ENCODE results near the gene ZNF234.
"Not testable (repeated sequence)": the region's sequence is repeated elsewhere in the genome, so short reads cannot be mapped to it uniquely, and the experiment has no call there.

The ZNF234 gene

DNA sequence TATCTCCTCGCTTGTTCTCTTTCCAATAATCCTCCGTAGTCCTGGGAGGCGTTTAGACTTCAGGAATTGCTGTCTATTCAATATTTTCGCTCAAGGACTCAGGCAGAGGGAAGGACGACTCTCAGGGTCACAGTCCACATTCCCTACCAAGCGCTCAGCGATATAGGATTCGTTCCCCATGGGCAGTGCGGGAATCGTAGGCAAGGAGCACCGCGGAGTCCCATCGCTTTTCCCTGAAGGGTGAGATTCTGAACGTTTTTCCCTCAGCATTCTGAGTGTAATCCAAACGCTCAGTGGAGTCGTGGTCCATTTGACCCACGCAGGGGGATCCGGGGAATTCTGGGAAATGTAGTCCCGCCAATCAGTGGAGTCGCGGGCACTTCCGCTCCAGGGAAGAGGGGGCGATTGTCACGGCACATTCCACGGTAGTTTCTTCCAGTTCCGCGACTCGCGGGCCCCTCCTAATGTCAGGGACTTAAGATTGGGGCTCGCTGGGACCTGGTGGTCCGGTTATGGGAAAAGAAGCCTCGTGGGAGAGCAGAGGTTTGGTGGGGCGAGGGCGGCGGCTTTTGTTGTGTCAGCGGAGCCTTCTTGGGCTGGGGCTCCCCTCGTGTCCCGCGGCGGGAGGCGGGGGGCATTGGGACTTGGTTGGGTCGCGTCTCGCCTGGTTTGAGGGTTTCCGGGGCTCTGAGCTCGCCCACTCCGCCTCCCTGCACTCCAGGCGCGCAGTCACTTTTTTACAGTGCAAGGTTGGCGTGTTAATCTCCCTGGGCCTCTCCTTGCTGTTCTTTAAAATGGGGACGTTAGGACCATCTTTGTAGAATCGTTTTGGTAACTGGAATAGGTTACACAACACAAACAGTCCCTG is at the start of gene ZNF234:
Gene ZNF234, plus strand, starts transcription at position 364 of the 868 bp plus-strand sequence. CDS start 3,079 bp downstream, outside the sequence.
- H3K27ac Mint-ChIP-seq = peak within 1 kb of the TSS; percentile 98
- ATAC-seq (replicated peaks) (peak; percentile 90 to 94), DNase-seq (peak; percentile 65)
- no peaks in the 10 kb centered on the region for H3K27me3 Mint-ChIP-seq
- peak within 1 kb of the TSS; percentile 98 to 99 for H3K4me3 Mint-ChIP-seq
- peaks cover 22 to 24% of the 10 kb centered on the region in 2 donors for H3K36me3 Mint-ChIP-seq
- H3K4me1 Mint-ChIP-seq = peaks cover 11 to 24% of the 10 kb centered on the region in 2 donors
- no peaks in the 10 kb centered on the region for H3K9me3 Mint-ChIP-seq

DNA sequence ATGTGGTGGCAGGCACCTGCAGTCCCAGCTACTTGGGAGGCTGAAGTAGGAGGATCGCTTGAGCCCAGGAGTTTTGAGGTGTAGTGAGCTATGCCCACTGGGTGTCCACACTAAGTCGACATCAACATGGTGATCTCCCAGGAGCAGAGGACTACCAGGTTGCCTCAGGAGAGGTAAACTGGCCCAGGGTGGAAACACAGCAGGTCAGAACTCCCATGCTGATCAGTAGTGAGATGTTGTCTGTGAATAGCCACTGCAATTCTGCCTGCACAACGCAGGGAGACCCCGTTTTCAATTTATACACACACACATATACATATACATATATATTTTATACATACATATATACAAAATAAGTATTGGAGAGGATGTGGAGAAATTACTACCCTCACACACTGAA is 49.2 kb upstream of the ZNF234 start:
- H3K4me3 Mint-ChIP-seq = no peak overlapping the region
- no peaks in the 10 kb centered on the region for H3K27me3 Mint-ChIP-seq
- peaks cover 5 to 11% of the 10 kb centered on the region in 2 donors for H3K4me1 Mint-ChIP-seq
- DNase-seq (no peak), ATAC-seq (replicated peaks) (no peak)
- H3K9me3 Mint-ChIP-seq = no peaks in the 10 kb centered on the region
- peaks cover 7 to 16% of the 10 kb centered on the region in 2 donors for H3K36me3 Mint-ChIP-seq
- no peak overlapping the region for H3K27ac Mint-ChIP-seq

DNA sequence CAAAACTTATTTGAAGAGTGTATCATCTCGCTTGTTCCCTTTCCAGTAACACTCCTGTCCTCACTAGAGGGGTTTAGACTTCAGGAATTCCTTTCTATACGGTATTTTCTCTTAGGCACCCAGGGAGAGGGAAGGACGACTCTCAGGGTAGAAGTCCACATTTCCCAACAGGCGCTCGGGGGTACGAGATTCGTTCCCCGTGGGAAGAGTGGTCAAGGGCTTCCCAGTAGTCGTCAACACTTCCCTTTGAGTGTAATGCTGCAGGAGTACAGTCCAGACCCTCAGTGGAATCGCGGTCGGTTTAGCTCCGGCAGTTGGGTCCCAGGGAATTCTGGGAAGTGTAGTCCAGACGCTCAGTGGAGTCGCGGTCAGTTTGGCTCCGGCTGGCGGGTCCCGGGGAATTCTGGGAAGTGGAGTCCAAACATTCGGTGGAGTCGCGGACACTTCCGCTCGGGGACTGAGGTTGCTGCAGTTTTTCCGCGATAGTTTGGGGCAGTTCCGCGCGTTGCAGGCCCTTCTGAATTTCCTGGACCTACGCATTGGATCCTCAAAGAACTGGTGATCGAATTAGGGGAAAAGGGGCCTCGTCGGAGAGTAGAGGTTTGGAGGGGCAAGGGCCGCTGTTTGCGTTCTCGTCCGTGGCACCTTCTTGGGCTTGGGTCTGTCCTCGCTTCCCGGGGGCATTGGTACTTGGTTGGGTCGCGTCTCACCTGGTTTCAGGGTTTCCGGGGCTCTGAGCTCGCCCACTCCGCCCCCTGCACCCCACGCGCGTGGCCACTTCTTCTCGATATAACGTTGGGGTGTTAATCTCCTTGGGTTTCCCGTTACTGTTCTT is 47.2 kb upstream of the ZNF234 start, which contains the start of gene ZNF224:
Gene ZNF224, plus strand, starts transcription at position 431 of the 835 bp plus-strand sequence. CDS start 3,513 bp downstream, outside the sequence.
- H3K36me3 Mint-ChIP-seq = peaks cover 25 to 26% of the 10 kb centered on the region in 2 donors
- peak; percentile 83 for DNase-seq
- no peaks in the 10 kb centered on the region for H3K27me3 Mint-ChIP-seq
- H3K27ac Mint-ChIP-seq = peak within 1 kb of the TSS; percentile 92
- no peaks in the 10 kb centered on the region for H3K9me3 Mint-ChIP-seq
- peak within 1 kb of the TSS; percentile 98 to 99 for H3K4me3 Mint-ChIP-seq
- peak; percentile 89 to 91 for ATAC-seq (replicated peaks)
- peaks cover 5 to 16% of the 10 kb centered on the region in 2 donors for H3K4me1 Mint-ChIP-seq

DNA sequence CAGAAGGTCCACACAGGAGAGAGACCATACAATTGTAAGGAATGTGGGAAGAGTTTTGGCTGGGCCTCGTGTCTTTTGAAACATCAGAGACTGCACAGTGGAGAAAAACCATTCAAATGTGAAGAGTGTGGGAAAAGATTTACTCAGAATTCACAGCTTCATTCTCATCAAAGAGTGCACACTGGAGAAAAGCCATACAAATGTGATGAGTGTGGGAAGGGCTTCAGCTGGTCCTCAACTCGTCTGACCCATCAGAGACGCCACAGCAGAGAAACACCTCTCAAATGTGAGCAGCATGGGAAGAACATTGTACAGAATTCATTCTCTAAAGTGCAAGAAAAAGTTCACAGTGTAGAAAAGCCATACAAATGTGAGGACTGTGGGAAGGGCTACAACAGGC is 33.6 kb upstream of the ZNF234 start:
- Mint-ChIP-seq H3K27ac (no peak overlapping the region), H3K27me3 (no peaks in the 10 kb centered on the region), H3K9me3 (peaks cover 38 to 41% of the 10 kb centered on the region in 2 donors), H3K36me3 (peaks cover 56 to 79% of the 10 kb centered on the region in 2 donors), H3K4me1 (peaks cover 5 to 7% of the 10 kb centered on the region in 2 donors), H3K4me3 (no peak overlapping the region)
- DNase-seq (no peak), ATAC-seq (replicated peaks) (no peak)

DNA sequence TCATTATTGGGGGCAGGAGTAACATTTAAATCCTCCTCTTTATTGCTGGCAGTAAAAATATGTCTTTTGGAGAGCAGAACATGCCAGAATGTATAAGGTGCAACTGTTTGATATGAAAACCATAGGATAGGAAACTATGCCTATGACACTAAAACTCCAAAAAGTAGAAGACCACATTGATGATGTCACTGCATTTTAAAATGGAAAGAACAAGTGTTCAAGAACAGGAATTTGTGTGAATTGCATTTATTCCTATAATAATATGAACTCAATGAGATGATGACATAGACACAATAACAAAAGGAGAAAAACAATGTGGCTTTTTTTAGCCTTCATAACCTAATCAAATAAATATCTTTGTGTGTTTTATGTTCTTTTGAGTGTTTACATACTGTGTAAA is 31.9 kb upstream of the ZNF234 start:
- H3K4me3 Mint-ChIP-seq = no peak overlapping the region
- H3K9me3 Mint-ChIP-seq = peaks cover 32 to 33% of the 10 kb centered on the region in 2 donors
- no peaks in the 10 kb centered on the region for H3K27me3 Mint-ChIP-seq

DNA sequence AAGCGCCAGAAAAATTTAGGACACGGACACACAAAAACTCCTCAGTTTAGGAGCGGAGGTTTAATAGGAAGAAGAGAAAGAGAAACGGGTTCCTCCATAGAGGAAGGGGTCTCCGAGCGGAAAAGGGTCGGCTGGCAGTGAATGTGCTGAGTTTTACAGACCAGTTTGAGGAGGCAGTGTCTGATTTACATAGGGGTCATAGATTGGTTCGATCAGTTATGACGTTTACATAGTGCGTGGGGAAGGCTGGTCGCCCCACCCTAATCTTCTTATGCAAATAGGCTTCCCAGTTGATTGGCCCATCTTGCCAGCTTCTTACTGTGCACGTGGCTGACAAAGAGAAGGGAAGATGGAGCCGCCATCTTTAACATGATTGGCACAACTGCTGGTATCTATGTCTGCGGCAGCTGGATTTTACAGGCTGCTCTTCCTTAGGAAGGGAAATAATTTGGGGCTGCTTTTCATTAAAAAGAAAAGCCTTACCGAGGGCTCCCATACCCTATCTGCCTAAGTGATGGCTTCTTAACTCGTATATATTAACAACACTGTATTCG is 29.4 kb upstream of the ZNF234 start:
- DNase-seq (peak; percentile 10), ATAC-seq (replicated peaks) (no peak)
- Mint-ChIP-seq H3K36me3 (peaks cover 28 to 53% of the 10 kb centered on the region in 2 donors), H3K27me3 (no peaks in the 10 kb centered on the region), H3K9me3 (peaks cover 24 to 27% of the 10 kb centered on the region in 2 donors), H3K27ac (peak overlapping the region; percentile 38), H3K4me3 (peak overlapping the region; percentile 62 to 76), H3K4me1 (peaks cover 8 to 17% of the 10 kb centered on the region in 2 donors)

More for the DNA sequence above, 31.9 kb upstream of the ZNF234 start:
- peaks cover 42 to 62% of the 10 kb centered on the region in 2 donors for H3K36me3 Mint-ChIP-seq
- no peak for ATAC-seq (replicated peaks)
- H3K27ac Mint-ChIP-seq = no peak overlapping the region
- DNase-seq = no peak
- peaks cover 5 to 14% of the 10 kb centered on the region in 2 donors for H3K4me1 Mint-ChIP-seq

DNA sequence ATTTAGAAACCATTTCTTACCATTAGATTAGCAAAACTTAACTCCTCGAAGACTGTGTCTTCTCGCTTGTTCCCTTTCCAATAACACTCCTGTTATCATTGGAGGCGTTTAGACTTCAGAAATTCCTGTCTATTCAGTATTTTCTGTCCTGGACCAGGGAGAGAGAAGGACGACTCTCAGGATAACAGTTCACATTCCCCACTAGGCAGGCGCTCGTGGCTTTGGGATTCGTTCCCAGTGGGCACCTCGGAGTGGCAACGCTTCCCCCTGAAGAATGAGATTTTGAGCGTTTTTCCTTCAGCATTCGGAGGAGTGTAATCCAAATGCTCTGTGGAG is 28.6 kb upstream of the ZNF234 start:
- no peak for ATAC-seq (replicated peaks)
- Mint-ChIP-seq H3K36me3 (peaks cover 24 to 51% of the 10 kb centered on the region in 2 donors), H3K27ac (peak overlapping the region; percentile 93)

DNA sequence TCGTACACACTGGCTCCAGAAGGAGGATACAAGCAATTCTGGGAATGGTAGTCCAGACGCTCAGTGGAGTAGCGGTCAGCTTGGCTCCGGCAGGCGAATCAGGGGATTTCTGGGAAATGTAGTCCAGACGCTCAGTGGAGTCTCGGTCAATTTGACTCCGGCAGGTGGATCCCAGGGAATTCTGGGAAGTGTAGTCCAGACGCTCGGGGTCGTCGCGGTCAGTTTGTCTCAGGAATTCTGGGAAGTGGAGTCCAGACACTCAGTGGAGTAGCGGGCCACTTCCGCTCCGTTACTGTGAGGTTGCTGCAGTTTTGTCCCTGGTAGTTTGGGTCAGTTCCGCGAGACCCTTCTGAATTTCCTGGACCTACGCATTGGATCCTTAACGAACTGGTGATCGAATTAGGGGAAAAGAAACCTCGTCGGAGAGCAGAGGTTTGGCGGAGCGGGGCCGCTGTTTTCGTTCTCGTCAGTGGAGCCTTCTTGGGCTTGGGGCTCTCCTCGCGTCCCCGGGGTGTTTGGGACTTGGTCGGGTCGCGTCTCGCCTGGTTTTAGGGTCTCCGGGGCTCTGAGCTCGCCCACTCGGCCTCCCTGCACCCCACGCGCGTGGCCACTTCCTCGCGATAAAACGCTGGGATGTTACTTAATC is 28.1 kb upstream of the ZNF234 start, which contains the start of gene ZNF225:
Gene ZNF225, plus strand, starts transcription at position 262 of the 646 bp plus-strand sequence. CDS start 2,429 bp downstream, outside the sequence.
- peak; percentile 90 for DNase-seq
- peaks cover 14% of the 10 kb centered on the region in 2 donors for H3K9me3 Mint-ChIP-seq
- H3K4me1 Mint-ChIP-seq = peaks cover 8 to 17% of the 10 kb centered on the region in 2 donors
- peak within 1 kb of the TSS; percentile 96 to 99 for H3K4me3 Mint-ChIP-seq
- H3K36me3 Mint-ChIP-seq = peaks cover 19 to 50% of the 10 kb centered on the region in 2 donors
- peak; percentile 94 to 96 for ATAC-seq (replicated peaks)
- H3K27ac Mint-ChIP-seq = peak within 1 kb of the TSS; percentile 93
- H3K27me3 Mint-ChIP-seq = no peaks in the 10 kb centered on the region

More for the DNA sequence above, 28.6 kb upstream of the ZNF234 start:
- peak overlapping the region; percentile 96 to 99 for H3K4me3 Mint-ChIP-seq
- peaks cover 18 to 19% of the 10 kb centered on the region in 2 donors for H3K9me3 Mint-ChIP-seq
- no peaks in the 10 kb centered on the region for H3K27me3 Mint-ChIP-seq
- peaks cover 8 to 17% of the 10 kb centered on the region in 2 donors for H3K4me1 Mint-ChIP-seq
- no peak for DNase-seq

DNA sequence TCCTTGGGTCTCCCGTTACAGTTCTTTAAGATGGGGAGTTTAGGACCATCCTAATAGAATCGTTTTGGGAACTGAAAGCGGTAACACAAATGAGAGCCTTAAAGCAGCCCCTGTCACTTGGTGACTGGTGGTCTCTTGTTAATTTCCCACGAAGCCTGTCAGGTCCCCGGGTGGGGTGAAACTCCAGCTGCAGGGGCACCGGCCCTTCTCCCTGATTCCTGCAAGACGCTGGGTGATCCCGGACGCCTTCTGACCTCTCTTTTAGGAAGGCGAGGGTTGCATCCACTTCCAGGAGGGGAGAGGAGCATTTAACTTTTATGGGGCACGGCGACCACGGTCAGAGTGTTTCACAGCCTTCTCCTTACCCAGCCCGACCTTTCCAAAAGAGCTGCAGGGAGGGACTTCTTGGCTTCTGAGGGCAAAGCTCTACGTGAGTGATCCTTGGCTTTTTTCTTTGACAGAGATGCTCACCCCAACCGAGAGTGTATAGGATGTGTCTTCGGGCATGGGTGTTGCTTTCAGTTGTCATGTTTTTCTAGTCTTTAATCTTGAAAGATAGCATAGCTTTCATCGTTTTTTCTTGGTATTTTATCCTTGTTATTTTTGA is 27.5 kb upstream of the ZNF234 start:
- peaks cover 23 to 52% of the 10 kb centered on the region in 2 donors for H3K36me3 Mint-ChIP-seq
- H3K27me3 Mint-ChIP-seq = no peaks in the 10 kb centered on the region
- peak overlapping the region; percentile 93 for H3K27ac Mint-ChIP-seq
- ATAC-seq (replicated peaks) (peak; percentile 41 to 44), DNase-seq (no peak)
- peaks cover 13% of the 10 kb centered on the region in 2 donors for H3K9me3 Mint-ChIP-seq
- peak overlapping the region; percentile 96 to 99 for H3K4me3 Mint-ChIP-seq
- peaks cover 8 to 17% of the 10 kb centered on the region in 2 donors for H3K4me1 Mint-ChIP-seq

DNA sequence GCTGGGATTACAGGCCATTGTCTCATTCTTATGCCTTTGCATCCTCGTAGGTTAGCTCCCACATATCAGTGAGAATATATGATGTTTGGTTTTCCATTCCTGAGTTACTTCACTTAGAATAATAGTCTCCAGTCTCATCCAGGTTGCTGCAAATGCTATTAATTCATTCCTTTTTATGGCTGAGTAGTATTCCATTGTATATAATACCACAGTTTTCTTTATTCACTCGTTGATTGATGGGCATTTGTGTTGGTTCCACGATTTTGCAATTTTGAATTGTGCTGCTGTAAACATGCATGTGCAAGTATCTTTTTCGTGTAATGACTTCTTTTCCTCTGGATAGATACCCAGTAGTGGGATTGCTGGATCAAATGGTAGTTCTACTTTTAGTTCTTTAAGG is 20.2 kb upstream of the ZNF234 start:
- Mint-ChIP-seq H3K9me3 (peaks cover 38 to 44% of the 10 kb centered on the region in 2 donors), H3K36me3 (peaks cover 83 to 91% of the 10 kb centered on the region in 2 donors), H3K4me1 (peaks cover 3 to 14% of the 10 kb centered on the region in 2 donors)
- ATAC-seq (replicated peaks); H3K27me3 Mint-ChIP-seq; DNase-seq; H3K4me3 Mint-ChIP-seq; H3K27ac Mint-ChIP-seq: not testable (repeated sequence)

DNA sequence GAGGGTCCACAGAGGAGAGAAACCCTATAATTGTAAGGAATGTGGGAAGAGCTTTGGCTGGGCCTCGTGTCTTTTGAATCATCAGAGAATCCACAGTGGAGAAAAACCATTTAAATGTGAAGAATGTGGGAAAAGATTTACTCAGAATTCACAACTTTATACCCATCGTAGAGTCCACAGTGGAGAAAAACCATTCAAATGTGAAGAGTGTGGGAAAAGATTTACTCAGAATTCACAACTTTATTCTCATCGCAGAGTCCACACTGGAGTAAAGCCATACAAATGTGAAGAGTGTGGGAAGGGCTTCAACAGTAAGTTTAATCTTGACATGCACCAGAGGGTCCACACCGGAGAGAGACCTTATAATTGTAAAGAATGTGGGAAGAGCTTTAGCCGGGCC is 9.4 kb upstream of the ZNF234 start:
- no peaks in the 10 kb centered on the region for H3K27me3 Mint-ChIP-seq
- H3K4me1 Mint-ChIP-seq = no peaks in the 10 kb centered on the region
- no peak overlapping the region for H3K27ac Mint-ChIP-seq
- no peak for DNase-seq
- H3K4me3 Mint-ChIP-seq = no peak overlapping the region
- H3K36me3 Mint-ChIP-seq = peaks cover 35 to 46% of the 10 kb centered on the region in 2 donors
- no peak for ATAC-seq (replicated peaks)
- peaks cover 4 to 8% of the 10 kb centered on the region in 2 donors for H3K9me3 Mint-ChIP-seq

DNA sequence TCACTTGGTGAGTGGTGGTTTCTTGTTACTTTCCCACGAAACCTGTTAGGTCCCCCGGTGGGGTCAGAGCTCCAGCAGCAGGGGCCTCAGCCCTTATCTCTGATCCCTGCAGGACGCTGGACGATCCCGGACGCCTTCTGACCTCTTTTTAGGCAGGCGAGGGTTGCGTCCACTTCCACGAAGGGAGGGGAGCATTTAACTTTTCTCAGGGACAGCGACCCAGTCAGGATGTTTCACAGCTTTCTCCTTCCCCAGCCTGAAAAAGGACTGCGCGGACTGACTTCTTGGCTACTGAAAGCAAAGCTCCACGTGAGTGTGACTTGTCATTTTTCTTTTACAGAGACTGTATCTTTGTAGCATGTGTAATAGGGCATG is 692 bp downstream of the ZNF234 start:
- no peaks in the 10 kb centered on the region for H3K9me3 Mint-ChIP-seq
- H3K27me3 Mint-ChIP-seq = no peaks in the 10 kb centered on the region
- H3K36me3 Mint-ChIP-seq = peaks cover 22 to 25% of the 10 kb centered on the region in 2 donors
- peak; percentile 1 to 19 for ATAC-seq (replicated peaks)
- peak overlapping the region; percentile 98 to 99 for H3K4me3 Mint-ChIP-seq
- no peak for DNase-seq
- H3K27ac Mint-ChIP-seq = peak overlapping the region; percentile 98
- peaks cover 11 to 24% of the 10 kb centered on the region in 2 donors for H3K4me1 Mint-ChIP-seq

DNA sequence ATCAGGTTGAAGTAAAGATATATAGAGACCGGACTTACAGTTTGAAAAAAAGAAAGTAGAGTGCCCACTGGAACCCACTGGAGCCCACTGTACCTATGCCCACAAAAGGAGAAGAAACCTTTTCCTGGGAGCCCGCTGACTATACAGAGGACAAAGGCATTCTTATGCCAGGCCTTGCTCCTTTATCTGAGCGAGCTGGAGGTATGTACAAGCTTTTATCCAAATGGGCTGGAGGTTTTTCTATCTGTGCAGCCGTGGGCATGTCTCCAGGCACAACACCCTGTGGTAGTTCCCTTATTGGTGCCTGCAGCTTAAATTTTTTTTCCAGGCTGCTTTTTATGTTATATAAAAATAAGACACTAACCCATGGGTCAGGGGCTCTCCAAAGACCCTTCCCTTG is 8.4 kb downstream of the ZNF234 start:
- Mint-ChIP-seq H3K4me1 (peaks cover 0 to under 1% of the 10 kb centered on the region in 2 donors), H3K9me3 (peaks cover 10 to 20% of the 10 kb centered on the region in 2 donors), H3K4me3 (no peak overlapping the region), H3K27ac (no peak overlapping the region), H3K27me3 (no peaks in the 10 kb centered on the region), H3K36me3 (peaks cover 72 to 76% of the 10 kb centered on the region in 2 donors)
- ATAC-seq (replicated peaks) (no peak), DNase-seq (no peak)
